Panc1 (cell line): ENCODE results near the gene RFX8.

Experiments used
- CTCF ChIP-seq: fragments of 450-650 bp; IDR thresholded peaks from 2 replicates; pipeline ENCODE4 v1.5.1; 2017; ENCODE audit warnings: mild to moderate bottlenecking
- POLR2AphosphoS5 ChIP-seq: IDR thresholded peaks from 2 replicates; pipeline ENCODE4 v1.6.1; 2012; ENCODE audit warnings: mild to moderate bottlenecking, low read depth, low read length, moderate library complexity
- REST ChIP-seq, 2 experiments: IDR thresholded peaks; 2 replicates each; pipeline ENCODE4 v1.6.1; 2011 to 2012; ENCODE audit warnings: low read depth in 2 of 2, control low read depth in 1 of 2, low read length in 1 of 2, mild to moderate bottlenecking in 1 of 2, moderate library complexity in 1 of 2; ENCODE audit not compliant: insufficient read depth in 1 of 2
- SIN3A ChIP-seq: IDR thresholded peaks from 2 replicates; pipeline ENCODE4 v1.6.1; 2012; ENCODE audit warnings: low read depth, mild to moderate bottlenecking, low read length, moderate library complexity, borderline replicate concordance; ENCODE audit not compliant: insufficient read depth

GRCh38 chr2:101517758-101518271 is 42.9 kb upstream of the RFX8 start:
- no peak for TF ChIP-seq CTCF
- no peak for TF ChIP-seq POLR2AphosphoS5
- no peak for TF ChIP-seq REST (IDR thresholded peaks at IDR 0.05; ENCODE audit: insufficient read depth in 1 of 2, low read depth in 2 of 2, low read length in 1 of 2)
- no peak for TF ChIP-seq SIN3A
